ENCODE data around the gene DNAL1.

GRCh38 chr14:73640796-73641365, 3.9 kb upstream of the DNAL1 start:
- TF ChIP-seq CTCF (optimal IDR thresholded peaks at IDR 0.05 in 1 of 3, IDR thresholded peaks at IDR 0.05 in 1 of 3, conservative IDR thresholded peaks at IDR 0.05 in 1 of 3; ENCODE audit: extremely low read depth in 1 of 3, insufficient read depth in 2 of 3, low read length in 3 of 3) = no peak
- no peak for TF ChIP-seq EZH2 (IDR thresholded peaks at IDR 0.05; ENCODE audit: low read length)

Measured in keratinocyte (primary cell).